ENCODE measurements around the gene KCP.

GRCh38 chr7:128846781-128847444 lies 63.6 kb downstream of the KCP start:
- TF ChIP-seq CTCF (IDR thresholded peaks at IDR 0.05) (no peak), ZFX (IDR thresholded peaks at IDR 0.05; ENCODE audit: borderline replicate concordance) (no peak)

Data from 22Rv1 (cell line).